ENCODE data around the gene NPHP4.

DNA sequence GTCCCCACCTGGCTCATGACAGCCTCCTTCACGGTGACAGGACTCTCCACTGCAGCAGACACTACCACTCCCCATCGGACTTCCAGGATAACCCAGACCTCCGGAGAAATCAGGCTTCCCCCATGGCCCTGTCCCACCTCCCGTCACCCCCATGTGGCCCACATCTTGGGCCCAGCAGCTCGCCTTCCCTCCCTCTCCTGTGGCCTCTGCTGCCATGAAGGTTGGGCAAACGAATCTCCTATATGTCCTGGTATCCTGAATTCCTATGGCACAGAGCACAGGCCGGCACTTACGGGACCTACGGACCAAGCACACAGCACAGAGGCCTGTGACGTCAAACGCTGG is 82.0 kb downstream of the NPHP4 start:
- no peak for TF ChIP-seq POLR2A (IDR thresholded peaks at IDR 0.05)
- TF ChIP-seq, protein P1, sequence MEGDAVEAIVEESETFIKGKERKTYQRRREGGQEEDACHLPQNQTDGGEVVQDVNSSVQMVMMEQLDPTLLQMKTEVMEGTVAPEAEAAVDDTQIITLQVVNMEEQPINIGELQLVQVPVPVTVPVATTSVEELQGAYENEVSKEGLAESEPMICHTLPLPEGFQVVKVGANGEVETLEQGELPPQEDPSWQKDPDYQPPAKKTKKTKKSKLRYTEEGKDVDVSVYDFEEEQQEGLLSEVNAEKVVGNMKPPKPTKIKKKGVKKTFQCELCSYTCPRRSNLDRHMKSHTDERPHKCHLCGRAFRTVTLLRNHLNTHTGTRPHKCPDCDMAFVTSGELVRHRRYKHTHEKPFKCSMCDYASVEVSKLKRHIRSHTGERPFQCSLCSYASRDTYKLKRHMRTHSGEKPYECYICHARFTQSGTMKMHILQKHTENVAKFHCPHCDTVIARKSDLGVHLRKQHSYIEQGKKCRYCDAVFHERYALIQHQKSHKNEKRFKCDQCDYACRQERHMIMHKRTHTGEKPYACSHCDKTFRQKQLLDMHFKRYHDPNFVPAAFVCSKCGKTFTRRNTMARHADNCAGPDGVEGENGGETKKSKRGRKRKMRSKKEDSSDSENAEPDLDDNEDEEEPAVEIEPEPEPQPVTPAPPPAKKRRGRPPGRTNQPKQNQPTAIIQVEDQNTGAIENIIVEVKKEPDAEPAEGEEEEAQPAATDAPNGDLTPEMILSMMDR (IDR thresholded peaks at IDR 0.05) = no peak
